22Rv1 (cell line): ENCODE measurements around the gene MGAT4A.
A peak's percentile ranks its signal among the peaks of the same experiment; 100 is the strongest.

Source experiments
- H3K27ac ChIP-seq: fragments of 450-650 bp; 2 replicates; pipeline ENCODE4 v1.5.1; 2017
- CTCF ChIP-seq: fragments of 450-650 bp; IDR thresholded peaks from 2 replicates; pipeline ENCODE4 v1.5.1; 2017; ENCODE audit warnings: mild to moderate bottlenecking
- ZFX ChIP-seq: fragments of 450-650 bp; IDR thresholded peaks from 2 replicates; pipeline ENCODE4 v1.6.1; 2017; ENCODE audit warnings: antibody characterized with exemption, borderline replicate concordance

MGAT4A gene

GRCh38 chr2:98572676-98573075, 158.3 kb downstream of the MGAT4A start:
- H3K27ac ChIP-seq = no peak overlapping the region
- no peak for TF ChIP-seq CTCF
- TF ChIP-seq ZFX = no peak

GRCh38 chr2:98572211-98572610, 158.7 kb downstream of the MGAT4A start:
- TF ChIP-seq CTCF (no peak), ZFX (no peak)

GRCh38 chr2:98571796-98572195, 159.1 kb downstream of the MGAT4A start:
- TF ChIP-seq CTCF = no peak
- TF ChIP-seq ZFX = no peak
- H3K27ac ChIP-seq = no peak overlapping the region

More at GRCh38 chr2:98572211-98572610, 158.7 kb downstream of the MGAT4A start:
- H3K27ac ChIP-seq = no peak overlapping the region

GRCh38 chr2:98571121-98571701, 159.7 kb downstream of the MGAT4A start:
- TF ChIP-seq CTCF (no peak), ZFX (no peak)

GRCh38 chr2:98570356-98570755, 160.6 kb downstream of the MGAT4A start:
- TF ChIP-seq ZFX (no peak), CTCF (no peak)
- no peak overlapping the region for H3K27ac ChIP-seq

More at GRCh38 chr2:98571121-98571701, 159.7 kb downstream of the MGAT4A start:
- no peak overlapping the region for H3K27ac ChIP-seq

- no peak for TF ChIP-seq ZFX
- H3K27ac ChIP-seq = no peak overlapping the region
Observed at GRCh38 chr2:98569915-98570314, 161.0 kb downstream of the MGAT4A start.

- no peak for TF ChIP-seq ZFX
- TF ChIP-seq CTCF = peak; percentile 92
- H3K27ac ChIP-seq = no peak overlapping the region
Observed at GRCh38 chr2:98569197-98569793, 161.6 kb downstream of the MGAT4A start.
